HG03108 (cell line): ENCODE results near the gene CALML6.

Experiments used
- ATAC-seq: cut with Tn5 transposase; IDR thresholded peaks from one replicate; pipeline ENCODE4 v1.9.1; 2021; ENCODE audit warnings: moderate library complexity; ENCODE audit not compliant: unreplicated experiment

CALML6 gene

DNA sequence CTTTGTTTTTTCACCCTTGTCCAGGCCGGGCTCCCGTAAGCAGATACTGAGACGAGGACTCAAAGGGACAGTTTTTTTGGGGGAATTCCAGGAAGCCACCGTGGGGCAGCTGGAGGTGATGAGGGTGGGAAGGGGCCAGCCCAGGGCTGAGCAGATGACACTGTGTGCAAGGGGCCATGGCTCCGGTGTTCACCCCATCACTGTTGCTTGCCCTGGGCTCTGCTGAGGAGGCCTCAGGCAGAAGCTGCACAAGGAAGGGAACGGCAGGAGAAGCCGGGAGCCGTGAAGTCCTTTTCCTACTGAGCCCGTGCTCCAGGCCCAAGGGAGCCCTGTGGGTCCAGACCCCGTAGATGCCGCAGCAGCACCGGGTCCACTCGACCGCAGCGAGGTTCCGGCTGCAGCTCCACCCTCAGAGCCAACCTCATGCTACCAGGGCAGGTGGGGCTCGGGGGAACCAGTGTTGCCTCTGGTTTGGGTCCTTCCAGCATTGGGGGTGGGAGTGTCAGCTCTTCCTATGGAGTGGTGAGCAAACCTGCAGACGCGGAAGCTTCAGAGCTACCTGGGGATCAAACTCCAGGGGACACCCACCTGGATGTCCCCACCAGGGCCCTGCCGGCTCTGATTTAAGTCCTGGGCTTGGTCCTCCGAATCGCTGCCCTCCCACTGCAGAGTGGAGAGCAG lies 4.3 kb upstream of the CALML6 start:
- no peak for ATAC-seq

DNA sequence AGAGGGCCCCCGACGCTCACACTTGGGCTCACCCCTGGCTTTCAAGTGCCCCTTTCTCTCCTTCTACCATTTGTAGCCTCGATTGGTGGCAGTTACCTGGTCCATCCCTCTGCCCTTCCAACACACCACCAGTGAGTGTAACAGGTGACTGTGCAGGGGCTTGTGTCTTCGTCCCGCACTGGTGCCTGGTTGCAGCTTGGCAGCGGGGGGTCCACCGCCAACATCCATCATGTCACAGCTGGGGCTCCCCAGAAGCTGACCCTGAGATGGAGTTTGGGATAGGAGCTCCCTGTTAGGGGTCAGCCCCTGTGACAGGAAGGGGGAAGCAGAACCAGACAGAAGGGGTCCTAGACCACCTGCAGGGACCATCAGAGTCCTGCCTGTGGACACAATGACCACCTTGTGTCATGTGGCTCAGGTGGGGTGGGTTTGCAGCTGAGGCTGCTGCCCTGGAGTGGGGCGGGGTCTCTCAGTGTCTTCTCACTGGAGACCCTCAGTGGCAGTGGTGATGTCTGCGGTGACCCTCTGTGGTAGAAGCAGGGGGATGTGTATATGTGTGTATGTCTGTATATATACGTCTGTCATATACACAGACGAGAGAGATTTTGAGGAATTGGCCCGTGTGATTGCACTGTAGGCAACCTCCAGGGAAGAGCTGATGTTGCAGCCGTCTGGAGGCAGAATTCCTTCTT lies 3.6 kb upstream of the CALML6 start:
- ATAC-seq = no peak

DNA sequence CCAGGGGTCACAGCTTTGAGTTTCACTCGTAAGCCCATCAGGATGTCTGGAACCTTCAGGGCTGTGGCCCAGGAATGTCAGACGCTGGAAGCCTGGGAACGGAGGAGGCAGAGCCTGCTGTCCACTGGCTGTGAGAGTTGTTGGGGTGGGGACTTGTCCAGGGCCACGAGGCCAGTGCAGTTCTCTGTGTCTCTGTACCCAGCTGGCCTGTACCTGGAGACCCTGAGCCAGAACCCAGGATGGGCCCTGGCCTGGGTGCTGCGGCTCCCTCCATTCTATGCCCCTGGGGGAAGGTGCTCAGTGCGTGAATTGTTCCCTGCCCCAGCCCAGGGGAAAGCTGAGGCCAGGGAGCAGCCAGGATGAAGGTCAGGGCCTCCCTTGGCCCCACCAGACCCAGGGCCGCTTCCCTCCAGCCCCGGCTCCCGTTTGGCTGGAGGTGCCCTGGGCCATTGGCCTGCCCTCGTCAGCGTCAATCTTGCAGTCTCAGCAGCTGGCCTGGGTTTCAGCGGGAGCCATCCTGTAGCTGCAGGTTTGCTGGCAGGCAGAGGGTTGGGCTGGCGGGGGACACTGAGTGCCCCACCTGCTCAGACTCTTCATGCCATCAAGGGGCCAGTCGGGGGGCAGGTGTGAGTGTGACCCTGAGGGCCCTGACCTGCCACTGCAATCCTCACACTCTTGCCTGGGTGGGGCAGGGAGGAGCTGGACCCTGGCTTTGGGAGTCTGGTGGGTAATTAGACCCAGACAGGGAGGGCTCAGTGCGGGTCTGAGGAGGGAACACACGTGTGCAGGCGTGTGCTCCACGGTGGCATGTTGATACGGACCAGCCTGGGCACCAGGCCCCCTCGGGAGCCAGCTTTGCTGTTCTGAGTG lies 724 bp upstream of the CALML6 start:
- no peak for ATAC-seq

DNA sequence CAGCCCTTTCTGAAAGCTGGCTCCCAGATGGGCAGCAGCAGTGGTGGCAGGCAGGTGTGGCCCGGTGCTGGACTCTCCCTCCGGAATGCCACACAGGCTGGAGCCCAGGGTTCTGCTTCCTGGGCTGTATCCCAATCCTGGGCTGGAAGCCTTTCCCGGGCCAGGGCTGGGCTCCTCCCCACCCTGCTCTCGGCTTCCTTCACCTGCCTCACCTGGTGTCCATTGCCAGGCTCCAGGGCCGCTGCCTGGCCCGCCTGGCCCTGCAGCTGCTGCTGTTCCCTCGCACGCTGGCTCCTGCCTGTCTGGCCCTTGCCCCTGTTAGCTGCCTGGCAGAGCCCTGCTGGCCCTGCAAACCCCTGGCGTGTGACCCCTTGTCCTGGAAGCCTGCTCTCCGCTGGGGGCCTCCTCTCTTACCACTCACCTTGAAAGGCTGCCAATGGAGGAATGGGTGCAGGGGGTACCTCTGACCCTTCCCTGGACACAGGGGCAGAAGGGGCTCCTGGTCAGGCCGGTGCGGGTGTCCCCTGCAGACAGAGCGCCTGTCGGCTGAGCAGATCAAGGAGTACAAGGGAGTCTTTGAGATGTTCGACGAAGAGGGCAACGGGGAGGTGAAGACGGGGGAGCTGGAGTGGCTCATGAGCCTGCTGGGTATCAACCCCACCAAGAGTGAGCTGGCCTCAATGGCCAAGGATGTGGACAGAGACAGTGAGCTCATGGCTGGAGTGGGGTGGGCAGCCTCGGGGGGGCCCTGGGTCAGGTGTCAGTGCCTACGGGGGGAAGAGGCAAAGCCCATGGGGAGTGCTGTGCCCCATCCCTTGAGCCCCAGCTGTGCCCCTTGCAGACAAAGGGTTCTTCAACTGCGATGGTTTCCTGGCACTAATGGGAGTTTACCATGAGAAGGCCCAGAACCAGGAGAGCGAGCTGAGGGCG lies 1.1 kb downstream of the CALML6 start:
- ATAC-seq = no peak

DNA sequence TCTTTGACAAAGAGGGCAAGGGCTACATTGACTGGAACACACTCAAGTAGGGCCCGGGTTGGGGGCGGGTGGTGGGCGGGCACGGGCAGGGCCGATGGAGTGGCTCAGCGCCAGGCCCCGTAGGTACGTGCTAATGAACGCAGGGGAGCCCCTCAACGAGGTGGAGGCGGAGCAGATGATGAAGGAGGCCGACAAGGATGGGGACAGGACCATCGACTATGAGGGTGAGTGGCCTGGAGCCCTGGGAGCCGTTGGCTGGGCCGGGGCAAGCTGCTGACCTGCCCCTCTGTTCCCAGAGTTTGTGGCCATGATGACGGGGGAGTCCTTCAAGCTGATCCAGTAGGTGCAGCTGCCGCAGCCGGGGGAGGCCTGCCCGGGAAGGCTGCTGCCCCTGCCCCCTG lies 1.8 kb downstream of the CALML6 start:
- no peak for ATAC-seq

DNA sequence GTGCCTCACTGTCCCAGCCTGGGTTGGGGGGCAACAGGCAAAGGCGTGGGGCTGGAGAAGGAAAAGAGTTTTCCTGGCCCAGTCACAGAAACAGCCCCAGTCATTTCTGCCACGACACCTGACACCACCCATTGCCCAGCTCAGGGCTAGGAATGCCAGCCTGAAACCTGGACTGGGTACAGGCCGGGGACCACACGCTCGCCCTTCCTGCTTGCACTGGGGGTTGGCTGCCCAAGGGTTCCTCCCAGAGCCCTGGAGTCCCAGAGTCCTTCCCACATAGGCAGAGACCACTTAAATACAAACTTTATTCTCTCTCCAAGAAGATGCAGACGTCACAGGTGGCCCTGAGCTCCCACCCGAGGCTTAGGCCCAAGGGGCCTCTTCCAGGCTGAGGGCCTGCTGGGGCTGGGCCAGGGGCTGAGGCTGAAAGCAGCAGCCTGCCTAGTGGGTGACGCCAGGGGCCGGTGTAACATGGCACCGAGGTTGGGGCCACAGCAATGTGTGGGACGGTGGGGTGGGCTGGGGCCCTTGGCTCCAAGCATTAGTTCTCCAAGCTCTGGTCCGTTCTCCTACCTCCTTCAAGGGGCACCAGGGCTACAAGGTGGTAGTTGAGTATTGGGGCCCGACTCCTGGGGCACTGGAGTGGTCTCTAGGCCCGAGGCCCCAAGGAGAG lies 2.4 kb downstream of the CALML6 start:
- no peak for ATAC-seq

DNA sequence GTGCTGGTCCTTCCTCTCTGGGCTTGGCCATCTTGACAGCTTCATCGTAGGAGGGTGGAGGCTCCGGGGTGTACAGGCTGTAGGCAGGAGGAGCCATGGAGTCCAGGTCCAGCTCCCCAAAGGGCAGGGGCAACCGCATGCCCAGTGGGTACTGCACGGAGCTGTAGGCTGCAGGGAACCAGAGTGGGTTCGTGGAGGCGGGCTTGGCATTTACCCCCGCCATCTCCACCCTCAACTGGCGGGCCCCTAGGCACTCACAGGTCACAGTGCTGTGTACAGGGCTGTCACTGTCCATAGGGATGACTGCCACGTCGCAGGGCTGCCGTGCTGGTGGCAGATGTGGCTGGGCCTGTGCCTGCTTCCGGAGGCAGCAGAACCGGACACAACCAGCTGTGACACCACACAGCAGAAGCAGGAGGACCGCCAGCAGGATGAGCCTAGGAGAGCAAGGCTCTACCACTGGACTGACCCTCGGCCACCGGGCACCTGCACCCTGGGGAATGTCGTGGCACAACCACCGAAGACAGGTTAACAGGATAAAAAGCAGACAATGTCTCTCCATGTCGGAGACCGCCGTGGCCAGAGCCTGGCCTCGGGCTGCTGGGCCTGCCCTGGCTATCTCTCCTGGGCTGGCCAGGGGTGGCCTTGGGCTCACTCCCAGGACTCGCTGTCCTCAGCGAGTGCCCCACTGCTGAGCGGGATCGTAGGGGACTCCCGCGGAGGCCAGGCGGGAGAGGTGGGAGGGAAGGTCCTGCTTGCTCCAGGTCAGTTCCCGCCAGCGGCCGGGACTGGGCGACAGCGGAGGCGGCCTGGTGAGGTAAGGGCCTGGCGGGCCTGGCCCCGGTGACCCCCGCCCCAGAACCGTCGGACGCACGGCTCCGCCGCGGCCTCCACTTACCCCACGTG lies 3.2 kb downstream of the CALML6 start:
- no peak for ATAC-seq

DNA sequence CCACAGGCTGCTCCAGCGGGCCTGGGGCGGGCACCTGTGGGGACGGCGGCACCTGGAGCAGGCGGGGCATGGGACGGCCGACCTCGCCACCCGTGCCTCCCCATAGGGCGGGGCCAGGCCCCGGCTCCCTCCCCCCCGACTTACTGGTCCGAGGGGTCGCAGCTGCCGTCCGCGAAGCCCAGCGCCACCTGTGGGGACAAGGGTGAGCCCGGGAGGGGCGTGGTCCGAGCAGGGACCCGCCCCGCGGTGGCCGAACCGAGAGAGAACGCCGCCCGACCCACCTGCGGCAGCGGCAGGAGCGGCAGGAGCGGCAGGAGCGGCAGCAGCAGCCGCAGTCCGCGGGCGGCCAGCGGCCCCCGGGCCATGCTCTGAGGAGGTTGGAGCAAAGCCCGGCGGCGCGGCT lies 3.8 kb downstream of the CALML6 start, which contains the start of gene TMEM52:
Gene TMEM52 (minus strand): TSS at position 379 of the 403 bp plus-strand sequence. CDS start 14 bp downstream, at position 365.
- peak; percentile 15 for ATAC-seq

DNA sequence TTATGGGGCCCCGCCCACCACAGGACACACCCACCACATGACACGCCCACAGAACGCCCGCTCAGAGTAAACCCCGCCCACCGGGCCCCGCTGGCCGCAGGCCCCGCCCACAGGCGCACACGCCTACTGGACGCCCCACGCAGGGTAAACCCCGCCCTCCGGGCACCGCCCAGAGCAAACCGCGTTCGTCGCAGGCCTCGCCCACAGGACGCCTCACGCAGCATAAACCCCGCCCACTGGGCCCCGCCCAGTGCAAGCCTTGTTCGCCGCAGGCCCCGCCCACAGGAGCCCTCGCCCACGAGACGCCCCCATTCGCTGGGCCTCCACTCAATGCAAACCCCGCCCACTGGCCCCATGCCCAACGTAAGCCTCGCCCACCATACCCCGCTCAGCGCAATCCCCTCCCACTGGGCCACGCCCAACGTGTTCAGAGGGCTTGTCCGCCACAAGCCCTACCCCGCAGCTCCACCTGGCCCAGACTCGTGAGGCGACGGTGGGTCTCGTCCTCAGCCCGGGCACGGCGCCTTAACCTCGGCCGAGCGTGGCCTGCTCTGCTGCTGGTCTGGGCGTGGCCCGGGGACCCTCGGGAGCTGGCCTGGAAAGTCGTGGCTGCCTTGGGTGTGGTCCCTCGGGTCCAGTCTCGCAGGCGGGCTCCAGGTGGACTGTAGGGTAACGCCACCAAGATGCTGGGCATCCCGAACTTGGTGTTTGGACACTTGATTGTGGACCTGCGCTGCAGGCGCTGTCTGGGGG lies 4.4 kb downstream of the CALML6 start:
- ATAC-seq = peak; percentile 68

DNA sequence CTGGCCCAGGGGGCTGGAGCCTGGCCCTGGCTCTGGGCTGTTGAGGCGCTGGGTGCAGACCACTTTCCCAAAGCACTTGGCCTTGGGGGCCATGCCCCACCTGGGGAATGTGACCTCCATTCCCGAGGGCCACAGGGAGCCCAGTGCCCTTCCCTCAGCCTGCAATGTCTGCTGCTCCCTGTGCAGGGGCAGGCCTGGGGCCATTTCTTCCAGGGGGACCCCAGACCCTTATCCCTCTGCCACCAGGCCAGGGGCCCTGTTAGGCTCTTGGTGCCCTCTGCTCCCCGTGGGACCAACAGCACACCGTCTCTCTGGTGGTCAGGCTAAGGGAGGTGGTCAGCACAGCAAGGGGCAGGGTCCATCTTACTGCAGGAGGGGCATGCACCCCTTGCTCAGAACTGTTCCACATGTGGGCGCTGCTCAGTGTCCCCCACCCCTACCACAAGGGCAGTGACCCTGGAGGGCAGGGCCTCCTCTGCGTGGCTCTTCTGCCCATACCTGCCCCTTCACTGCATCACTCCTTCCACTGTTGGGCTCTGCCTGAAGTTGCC lies 5.1 kb downstream of the CALML6 start:
- ATAC-seq = no peak

DNA sequence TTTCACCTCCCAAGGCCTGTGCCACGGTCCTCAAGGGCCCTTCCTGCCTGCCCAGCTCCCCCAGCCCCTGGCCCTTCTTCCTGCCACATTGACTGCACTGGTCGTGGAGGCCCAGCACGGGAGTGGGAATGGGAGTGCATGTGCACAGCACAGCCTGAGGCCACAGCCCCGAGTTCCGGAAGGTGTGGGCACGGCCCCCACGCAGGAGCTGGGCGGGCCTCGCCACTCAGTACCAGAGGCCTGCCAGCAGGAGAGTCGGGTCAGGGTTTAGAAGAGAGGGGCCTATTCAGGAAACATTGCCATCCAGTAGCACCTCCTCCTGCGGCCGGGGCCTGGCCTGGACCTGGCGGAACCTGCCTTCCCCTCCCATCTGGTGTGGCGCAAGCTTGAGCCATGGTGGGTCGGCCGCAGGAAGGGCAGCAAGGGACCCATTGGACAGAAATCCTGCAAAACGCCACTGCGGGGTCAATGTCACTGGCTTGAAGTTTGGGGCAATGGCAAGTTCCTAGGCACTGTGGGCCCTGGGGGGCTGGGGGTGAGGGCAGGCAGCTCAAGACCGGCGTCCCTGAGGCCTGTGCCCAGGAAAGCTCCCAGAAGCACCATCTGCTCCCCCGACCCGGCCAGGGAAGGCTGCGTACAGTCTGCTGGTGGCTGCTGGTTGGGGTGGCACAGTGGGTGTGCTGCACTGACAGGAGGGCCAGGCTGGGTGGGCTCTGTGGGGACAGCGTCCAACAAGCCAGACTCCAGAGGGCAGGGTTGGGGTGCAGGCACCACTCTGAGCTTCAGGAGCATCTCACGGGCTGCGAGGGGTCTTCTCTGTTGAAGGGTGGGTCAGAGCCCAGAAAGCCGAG lies 5.8 kb downstream of the CALML6 start:
- no peak for ATAC-seq

DNA sequence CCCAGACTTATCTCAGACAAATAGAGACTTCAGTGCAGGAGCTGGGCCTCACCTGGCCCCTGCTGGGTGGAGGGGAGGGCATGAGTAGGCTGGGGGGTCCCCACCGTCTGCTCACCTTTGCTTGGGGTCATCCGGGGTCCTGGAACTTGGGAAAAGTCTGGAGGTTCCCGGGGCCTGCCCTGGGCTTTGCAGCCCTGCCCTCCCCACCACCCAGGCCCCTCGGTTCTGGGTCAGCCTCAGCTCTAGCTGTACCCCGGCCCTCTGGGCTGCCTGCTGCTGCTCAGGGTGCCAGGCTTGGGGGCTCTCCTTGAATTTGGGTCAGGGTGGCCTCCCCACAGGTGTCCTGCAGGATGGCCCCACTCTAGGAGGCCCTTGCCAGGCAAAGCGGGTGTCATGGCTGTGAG lies 6.4 kb downstream of the CALML6 start:
- ATAC-seq = no peak

DNA sequence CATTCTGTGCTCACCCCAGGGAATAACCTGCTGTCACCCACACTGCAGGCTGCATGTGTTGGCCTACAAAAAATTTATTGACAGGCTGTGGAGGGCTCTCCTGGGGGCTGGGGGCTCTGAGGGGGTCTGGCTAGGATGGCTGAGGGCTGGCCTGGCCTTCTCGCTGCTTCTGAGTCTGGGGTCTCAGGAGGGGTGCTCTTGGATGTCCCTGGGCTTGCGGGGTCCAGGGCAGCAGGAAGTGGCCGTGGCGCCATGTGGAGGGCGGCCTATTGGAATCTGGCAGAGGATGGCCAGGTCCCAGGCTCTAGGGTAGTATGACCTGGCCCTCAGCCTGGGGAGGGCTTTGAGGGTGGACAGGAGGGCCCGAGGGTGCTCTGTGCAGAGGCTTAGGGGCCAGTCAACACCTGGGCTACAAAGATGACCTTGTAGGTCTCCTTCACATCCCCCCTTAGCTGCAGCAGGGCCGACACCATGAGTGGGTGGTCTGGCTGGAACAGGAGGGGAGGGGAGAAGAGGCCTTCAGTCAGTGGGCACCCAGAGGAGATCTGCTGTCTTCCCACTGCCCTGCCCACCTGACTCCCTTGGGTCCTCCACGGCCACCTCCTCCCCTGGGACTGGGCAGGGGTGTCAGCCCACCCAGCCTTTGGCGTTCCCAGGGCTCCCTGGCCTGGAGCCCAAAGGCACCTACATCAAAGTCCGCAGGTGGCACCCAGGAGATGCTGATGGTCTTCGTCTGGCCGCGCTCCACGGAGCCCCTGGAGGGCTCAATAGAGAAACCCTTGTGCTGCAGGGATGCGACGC lies 7.0 kb downstream of the CALML6 start:
- no peak for ATAC-seq

DNA sequence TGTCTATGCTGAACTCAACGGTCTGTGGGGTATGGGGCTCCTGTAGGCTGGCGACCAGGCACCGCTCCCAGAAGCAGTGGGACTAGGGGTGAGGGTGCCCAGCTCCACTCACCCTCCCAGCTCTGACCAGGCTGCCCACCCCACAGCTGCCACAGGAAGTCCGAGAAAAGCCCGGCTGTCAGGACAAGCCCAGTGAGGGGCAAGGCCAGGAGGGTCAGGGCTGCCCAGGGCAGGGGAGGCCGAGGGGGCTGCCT lies 7.6 kb downstream of the CALML6 start:
- no peak for ATAC-seq

DNA sequence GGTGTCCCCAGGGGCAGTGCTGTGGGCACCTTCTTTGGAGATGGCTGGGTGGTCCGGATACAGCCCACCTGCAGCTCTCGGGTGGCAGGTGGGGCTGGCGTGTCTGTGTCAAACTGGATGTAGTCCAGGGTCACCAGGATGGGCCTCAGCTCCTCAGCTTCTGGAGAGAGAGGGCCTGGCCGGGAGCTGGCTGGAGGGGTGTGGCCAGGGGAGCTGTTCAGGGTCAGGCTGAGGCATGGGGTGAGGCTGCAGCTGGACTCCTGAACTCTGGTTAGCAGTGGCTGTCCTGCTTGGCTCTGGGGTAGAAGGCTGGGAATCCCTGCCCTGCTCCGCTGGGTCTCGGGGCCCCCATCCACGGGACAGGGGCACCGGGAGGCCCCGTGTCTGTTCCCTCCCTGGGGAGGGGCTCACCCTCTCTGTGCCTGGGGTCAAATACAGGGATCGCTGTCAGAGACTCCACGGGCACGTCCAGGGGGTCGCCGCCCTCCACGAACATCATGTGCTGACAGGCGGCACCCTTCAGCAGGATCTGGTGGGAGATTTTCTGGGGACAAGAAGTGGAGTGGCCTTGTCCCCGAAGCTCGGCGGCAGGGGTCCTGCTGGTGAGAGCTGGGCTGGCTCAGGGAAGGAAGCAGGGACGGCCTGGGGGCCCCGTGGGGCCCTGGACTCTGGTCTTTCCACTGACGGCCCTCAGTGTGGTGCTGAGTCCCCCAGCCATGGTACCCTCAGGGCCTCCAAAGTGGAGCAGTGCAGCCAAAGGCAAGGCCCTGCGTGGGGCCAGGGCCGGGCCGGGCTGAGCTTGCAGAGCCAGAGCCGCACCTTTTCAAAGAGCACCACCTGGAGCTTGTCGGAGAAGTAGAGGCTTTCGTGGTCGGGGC lies 8.1 kb downstream of the CALML6 start:
- no peak for ATAC-seq

DNA sequence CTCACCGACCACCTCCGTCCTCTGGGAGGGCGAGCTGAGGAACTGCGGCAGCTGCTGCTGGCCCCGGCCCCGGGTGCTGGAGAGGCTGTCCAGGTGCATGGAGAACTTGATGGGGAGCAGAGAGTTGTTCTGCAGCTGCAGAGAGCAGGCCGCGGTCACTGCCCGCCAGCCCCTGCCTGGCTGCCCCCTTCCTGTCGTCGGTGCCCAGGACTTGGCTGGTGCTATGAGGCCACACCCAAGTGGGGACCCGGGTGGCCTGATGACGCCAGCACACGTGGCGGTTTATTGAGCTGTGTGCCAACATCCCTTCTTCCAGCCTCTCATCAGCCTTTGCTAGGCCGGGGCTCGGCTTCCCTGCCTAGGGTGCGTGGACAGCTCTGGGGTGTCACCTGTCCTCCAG lies 9.3 kb downstream of the CALML6 start:
- ATAC-seq = no peak
